GM23338 (cell line): ENCODE data around the gene CACNA2D2. TPM values are rescaled to one million over a fixed set of nuclear protein-coding genes. Genes with fewer than 3 reads are reported as not detected.

Experiments
- ATAC-seq: fragments of 200-7000 bp; cut with Tn5 transposase; 3 replicates; pipeline ENCODE4 v1.9.1; 2020
- DNase-seq: peaks from one replicate; pipeline ENCODE4 v3.0.0-alpha.2; 2015; ENCODE audit warnings: low spot score
- H2AFZ ChIP-seq: fragments of 200-600 bp; sonication (generic); 2 replicates; pipeline ENCODE4 v1.8.0; 2016; ENCODE audit warnings: antibody characterized with exemption, mild to moderate bottlenecking, moderate library complexity
- H3F3A ChIP-seq: fragments of 200-600 bp; sonication (generic); replicated peaks from 2 replicates; pipeline ENCODE4 v1.8.0; 2017; ENCODE audit warnings: antibody characterized with exemption, mixed run types, low read depth
- H3K27ac ChIP-seq: fragments of 200-600 bp; sonication (generic); 2 replicates; pipeline ENCODE4 v1.6.1; 2016; ENCODE audit warnings: low read depth
- H3K27me3 ChIP-seq: fragments of 200-600 bp; sonication (generic); 2 replicates; pipeline ENCODE4 v1.8.0; 2016; ENCODE audit warnings: mild to moderate bottlenecking, mixed run types, moderate library complexity; ENCODE audit not compliant: insufficient read depth
- H3K36me3 ChIP-seq: fragments of 200-600 bp; sonication (generic); 2 replicates; pipeline ENCODE4 v1.8.0; 2016; ENCODE audit warnings: mild to moderate bottlenecking; ENCODE audit not compliant: insufficient read depth
- H3K4me1 ChIP-seq: fragments of 200-600 bp; sonication (generic); 2 replicates; pipeline ENCODE4 v1.8.0; 2016; ENCODE audit warnings: mild to moderate bottlenecking, moderate library complexity; ENCODE audit not compliant: insufficient read depth
- H3K4me2 ChIP-seq: fragments of 200-600 bp; sonication (generic); 2 replicates; pipeline ENCODE4 v1.7.1; 2017; ENCODE audit warnings: mixed run types
- H3K4me3 ChIP-seq: fragments of 200-600 bp; sonication (generic); 2 replicates; pipeline ENCODE4 v1.6.1; 2016; ENCODE audit warnings: mixed run types
- H3K79me2 ChIP-seq: fragments of 200-600 bp; sonication (generic); replicated peaks from 2 replicates; pipeline ENCODE4 v1.8.0; 2017; ENCODE audit warnings: mild to moderate bottlenecking; ENCODE audit not compliant: insufficient read depth
- H3K9me2 ChIP-seq: fragments of 200-600 bp; sonication (generic); 2 replicates; pipeline ENCODE4 v1.8.0; 2017; ENCODE audit not compliant: insufficient read depth
- H4K20me1 ChIP-seq: fragments of 200-600 bp; sonication (generic); replicated peaks from 2 replicates; pipeline ENCODE4 v1.8.0; 2017; ENCODE audit warnings: mild to moderate bottlenecking; ENCODE audit not compliant: insufficient read depth
- H3K27ac Mint-ChIP-seq: 2 replicates; pipeline ENCODE4 v1.8.0; 2020; ENCODE audit warnings: inconsistent platforms, mild to moderate bottlenecking, moderate library complexity, mixed read lengths
- H3K27me3 Mint-ChIP-seq: 3 replicates; pipeline ENCODE4 v1.8.0; 2022; ENCODE audit warnings: low read depth, mild to moderate bottlenecking, moderate library complexity, mixed read lengths, inconsistent platforms; ENCODE audit not compliant: insufficient read depth, poor library complexity
- H3K36me3 Mint-ChIP-seq: 3 replicates; pipeline ENCODE4 v1.8.0; 2021; ENCODE audit warnings: low read depth, mild to moderate bottlenecking, inconsistent platforms, moderate library complexity, mixed read lengths
- H3K4me1 Mint-ChIP-seq: 3 replicates; pipeline ENCODE4 v1.8.0; 2020; ENCODE audit warnings: mild to moderate bottlenecking, inconsistent platforms, mixed read lengths
- H3K4me3 Mint-ChIP-seq: 3 replicates; pipeline ENCODE4 v1.8.0; 2021; ENCODE audit warnings: moderate library complexity, mild to moderate bottlenecking, inconsistent platforms, mixed read lengths
- H3K9me3 Mint-ChIP-seq: 3 replicates; pipeline ENCODE4 v1.8.0; 2020; ENCODE audit warnings: moderate library complexity, mild to moderate bottlenecking, inconsistent platforms, mixed read lengths
- CREB1 ChIP-seq: fragments of 250-450 bp; sonication (Bioruptor Pico); IDR thresholded peaks from 2 replicates; pipeline ENCODE4 v1.5.0; 2020; ENCODE audit warnings: low read depth, mild to moderate bottlenecking, moderate library complexity
- EZH2 ChIP-seq: fragments of 200-600 bp; sonication (generic); IDR thresholded peaks from one replicate; pipeline ENCODE4 v1.8.0; 2017; ENCODE audit warnings: antibody characterized with exemption, mild to moderate bottlenecking, low read depth; ENCODE audit not compliant: unreplicated experiment
- EZH2phosphoT487 ChIP-seq: fragments of 200-600 bp; sonication (generic); IDR thresholded peaks from one replicate; pipeline ENCODE4 v1.8.1; 2018; ENCODE audit warnings: antibody characterized with exemption; ENCODE audit not compliant: unreplicated experiment
- JUNB ChIP-seq: IDR thresholded peaks from one replicate; pipeline ENCODE4 v1.6.1; 2016; ENCODE audit warnings: antibody characterized with exemption; ENCODE audit not compliant: unreplicated experiment
- NANOG ChIP-seq: IDR thresholded peaks from 2 replicates; pipeline ENCODE4 v1.6.1; 2016; ENCODE audit warnings: antibody characterized with exemption, borderline replicate concordance
- POLR2AphosphoS5 ChIP-seq: IDR thresholded peaks from 2 replicates; pipeline ENCODE4 v1.6.1; 2016; ENCODE audit warnings: antibody characterized with exemption, low read depth
- STAT1 ChIP-seq: IDR thresholded peaks from one replicate; pipeline ENCODE4 v1.6.1; 2016; ENCODE audit warnings: antibody characterized with exemption; ENCODE audit not compliant: unreplicated experiment
- ZNF114 ChIP-seq: fragments of 250-450 bp; sonication (Bioruptor Pico); IDR thresholded peaks from 2 replicates; pipeline ENCODE4 v1.5.0; 2020; ENCODE audit warnings: mild to moderate bottlenecking, moderate library complexity
- ZNF331 ChIP-seq: fragments of 250-450 bp; sonication (Bioruptor Pico); IDR thresholded peaks from 2 replicates; pipeline ENCODE4 v1.5.0; 2020; ENCODE audit warnings: low read depth, mild to moderate bottlenecking, moderate library complexity
- polyA plus RNA-seq: library from polyadenylated mRNA; unstranded; fragments of >200 nt; fragmentation: Nextera tagmentation; extraction: Ambion mirVana; gene quantifications from 2 replicates; pipeline ENCODE4 v1.2.1, GENCODE V29; 2016
- total RNA-seq: library from RNA; depleted of rRNA; stranded (reverse); fragments of >200 nt; shearing (Covaris generic); gene quantifications from 2 replicates; pipeline ENCODE4 v1.2.3, GENCODE V29; 2014
- TF ChIP-seq, protein P1 (sequence below): IDR thresholded peaks from 2 replicates; pipeline ENCODE4 v1.6.1; 2016; ENCODE audit warnings: antibody characterized with exemption
- TF ChIP-seq, protein P2 (sequence below), 2 experiments: fragments of 200-600 bp in 1 of 2; sonication (generic) in 1 of 2; conservative IDR thresholded peaks; 2 replicates each; pipeline versions ENCODE4 v1.5.1 to v1.6.1; 2016 to 2017; ENCODE audit warnings: antibody characterized with exemption in 2 of 2, low read depth in 2 of 2, mild to moderate bottlenecking in 2 of 2, moderate library complexity in 1 of 2
- TF ChIP-seq, protein P3 (sequence below): fragments of 250-450 bp; sonication (Bioruptor Pico); IDR thresholded peaks from 2 replicates; pipeline ENCODE4 v1.5.0; 2020; ENCODE audit warnings: mild to moderate bottlenecking, moderate library complexity
- TF ChIP-seq, protein P4 (sequence below): IDR thresholded peaks from one replicate; pipeline ENCODE4 v1.6.1; 2018; ENCODE audit warnings: antibody characterized with exemption; ENCODE audit not compliant: unreplicated experiment

CACNA2D2 gene
- total and polyA plus RNA-seq, 2 experiments from 2014 or later: 4.7 to 11.4 TPM

DNA sequence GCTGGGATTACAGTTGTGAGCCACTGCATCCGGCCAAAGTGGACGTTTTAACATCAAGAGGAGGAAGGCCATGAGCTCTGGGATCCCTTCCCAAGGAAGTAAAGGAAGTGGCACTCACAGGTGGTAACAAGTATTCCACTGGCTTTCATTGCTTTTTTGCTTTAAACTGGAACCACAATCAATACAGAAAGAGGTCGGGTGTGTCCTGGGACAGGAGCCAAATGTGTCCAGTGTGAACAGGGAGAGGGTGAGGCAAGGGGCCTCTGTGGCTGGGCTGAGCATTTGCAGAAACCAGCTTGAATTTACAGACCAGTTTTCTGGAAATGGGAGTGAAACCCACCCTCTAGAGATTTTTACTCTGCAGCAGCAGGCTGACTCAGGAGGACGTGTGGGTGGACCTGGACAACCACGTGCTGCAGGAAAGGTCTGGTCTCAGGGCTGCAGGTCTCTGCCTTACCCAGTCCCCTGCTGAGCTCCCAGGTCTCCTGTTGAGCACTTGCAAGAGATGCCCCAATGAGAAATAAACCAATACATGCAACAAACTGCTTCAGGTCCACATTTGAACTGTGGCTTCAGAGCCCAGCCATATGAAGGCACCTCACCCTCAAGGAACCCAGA is 101.3 kb downstream of the CACNA2D2 start:
- H3K4me1 ChIP-seq: no peaks in the 10 kb centered on the region
- no peaks in the 10 kb centered on the region for H3K4me1 Mint-ChIP-seq
- no peaks in the 10 kb centered on the region; the same call in 2 of the 3 replicates for H3K36me3 Mint-ChIP-seq
- H3K27ac Mint-ChIP-seq: no peak overlapping the region
- H3K27ac ChIP-seq: no peak overlapping the region
- H3K9me3 Mint-ChIP-seq: no peaks in the 10 kb centered on the region; the same call in 2 of the 3 replicates
- H4K20me1 ChIP-seq: peaks cover 5% of the 10 kb centered on the region; the same call in 1 of the 2 replicates
- no peaks in the 10 kb centered on the region for H3K27me3 ChIP-seq
- no peak overlapping the region for H3K4me3 Mint-ChIP-seq
- no peak overlapping the region for H3K4me3 ChIP-seq
- H3K27me3 Mint-ChIP-seq: peaks cover 7% of the 10 kb centered on the region
- TF ChIP-seq ZNF114 (CRISPR knock-in tag): no peak
- TF ChIP-seq, protein P1, sequence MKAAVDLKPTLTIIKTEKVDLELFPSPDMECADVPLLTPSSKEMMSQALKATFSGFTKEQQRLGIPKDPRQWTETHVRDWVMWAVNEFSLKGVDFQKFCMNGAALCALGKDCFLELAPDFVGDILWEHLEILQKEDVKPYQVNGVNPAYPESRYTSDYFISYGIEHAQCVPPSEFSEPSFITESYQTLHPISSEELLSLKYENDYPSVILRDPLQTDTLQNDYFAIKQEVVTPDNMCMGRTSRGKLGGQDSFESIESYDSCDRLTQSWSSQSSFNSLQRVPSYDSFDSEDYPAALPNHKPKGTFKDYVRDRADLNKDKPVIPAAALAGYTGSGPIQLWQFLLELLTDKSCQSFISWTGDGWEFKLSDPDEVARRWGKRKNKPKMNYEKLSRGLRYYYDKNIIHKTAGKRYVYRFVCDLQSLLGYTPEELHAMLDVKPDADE: no peak
- no peak for TF ChIP-seq CREB1 (CRISPR knock-in tag)
- TF ChIP-seq NANOG: no peak
- no peak for TF ChIP-seq JUNB
- TF ChIP-seq, protein P2, sequence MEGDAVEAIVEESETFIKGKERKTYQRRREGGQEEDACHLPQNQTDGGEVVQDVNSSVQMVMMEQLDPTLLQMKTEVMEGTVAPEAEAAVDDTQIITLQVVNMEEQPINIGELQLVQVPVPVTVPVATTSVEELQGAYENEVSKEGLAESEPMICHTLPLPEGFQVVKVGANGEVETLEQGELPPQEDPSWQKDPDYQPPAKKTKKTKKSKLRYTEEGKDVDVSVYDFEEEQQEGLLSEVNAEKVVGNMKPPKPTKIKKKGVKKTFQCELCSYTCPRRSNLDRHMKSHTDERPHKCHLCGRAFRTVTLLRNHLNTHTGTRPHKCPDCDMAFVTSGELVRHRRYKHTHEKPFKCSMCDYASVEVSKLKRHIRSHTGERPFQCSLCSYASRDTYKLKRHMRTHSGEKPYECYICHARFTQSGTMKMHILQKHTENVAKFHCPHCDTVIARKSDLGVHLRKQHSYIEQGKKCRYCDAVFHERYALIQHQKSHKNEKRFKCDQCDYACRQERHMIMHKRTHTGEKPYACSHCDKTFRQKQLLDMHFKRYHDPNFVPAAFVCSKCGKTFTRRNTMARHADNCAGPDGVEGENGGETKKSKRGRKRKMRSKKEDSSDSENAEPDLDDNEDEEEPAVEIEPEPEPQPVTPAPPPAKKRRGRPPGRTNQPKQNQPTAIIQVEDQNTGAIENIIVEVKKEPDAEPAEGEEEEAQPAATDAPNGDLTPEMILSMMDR (conservative IDR thresholded peaks at IDR 0.05; ENCODE audit: low read depth in 2 of 2): no peak
- TF ChIP-seq, protein P3, sequence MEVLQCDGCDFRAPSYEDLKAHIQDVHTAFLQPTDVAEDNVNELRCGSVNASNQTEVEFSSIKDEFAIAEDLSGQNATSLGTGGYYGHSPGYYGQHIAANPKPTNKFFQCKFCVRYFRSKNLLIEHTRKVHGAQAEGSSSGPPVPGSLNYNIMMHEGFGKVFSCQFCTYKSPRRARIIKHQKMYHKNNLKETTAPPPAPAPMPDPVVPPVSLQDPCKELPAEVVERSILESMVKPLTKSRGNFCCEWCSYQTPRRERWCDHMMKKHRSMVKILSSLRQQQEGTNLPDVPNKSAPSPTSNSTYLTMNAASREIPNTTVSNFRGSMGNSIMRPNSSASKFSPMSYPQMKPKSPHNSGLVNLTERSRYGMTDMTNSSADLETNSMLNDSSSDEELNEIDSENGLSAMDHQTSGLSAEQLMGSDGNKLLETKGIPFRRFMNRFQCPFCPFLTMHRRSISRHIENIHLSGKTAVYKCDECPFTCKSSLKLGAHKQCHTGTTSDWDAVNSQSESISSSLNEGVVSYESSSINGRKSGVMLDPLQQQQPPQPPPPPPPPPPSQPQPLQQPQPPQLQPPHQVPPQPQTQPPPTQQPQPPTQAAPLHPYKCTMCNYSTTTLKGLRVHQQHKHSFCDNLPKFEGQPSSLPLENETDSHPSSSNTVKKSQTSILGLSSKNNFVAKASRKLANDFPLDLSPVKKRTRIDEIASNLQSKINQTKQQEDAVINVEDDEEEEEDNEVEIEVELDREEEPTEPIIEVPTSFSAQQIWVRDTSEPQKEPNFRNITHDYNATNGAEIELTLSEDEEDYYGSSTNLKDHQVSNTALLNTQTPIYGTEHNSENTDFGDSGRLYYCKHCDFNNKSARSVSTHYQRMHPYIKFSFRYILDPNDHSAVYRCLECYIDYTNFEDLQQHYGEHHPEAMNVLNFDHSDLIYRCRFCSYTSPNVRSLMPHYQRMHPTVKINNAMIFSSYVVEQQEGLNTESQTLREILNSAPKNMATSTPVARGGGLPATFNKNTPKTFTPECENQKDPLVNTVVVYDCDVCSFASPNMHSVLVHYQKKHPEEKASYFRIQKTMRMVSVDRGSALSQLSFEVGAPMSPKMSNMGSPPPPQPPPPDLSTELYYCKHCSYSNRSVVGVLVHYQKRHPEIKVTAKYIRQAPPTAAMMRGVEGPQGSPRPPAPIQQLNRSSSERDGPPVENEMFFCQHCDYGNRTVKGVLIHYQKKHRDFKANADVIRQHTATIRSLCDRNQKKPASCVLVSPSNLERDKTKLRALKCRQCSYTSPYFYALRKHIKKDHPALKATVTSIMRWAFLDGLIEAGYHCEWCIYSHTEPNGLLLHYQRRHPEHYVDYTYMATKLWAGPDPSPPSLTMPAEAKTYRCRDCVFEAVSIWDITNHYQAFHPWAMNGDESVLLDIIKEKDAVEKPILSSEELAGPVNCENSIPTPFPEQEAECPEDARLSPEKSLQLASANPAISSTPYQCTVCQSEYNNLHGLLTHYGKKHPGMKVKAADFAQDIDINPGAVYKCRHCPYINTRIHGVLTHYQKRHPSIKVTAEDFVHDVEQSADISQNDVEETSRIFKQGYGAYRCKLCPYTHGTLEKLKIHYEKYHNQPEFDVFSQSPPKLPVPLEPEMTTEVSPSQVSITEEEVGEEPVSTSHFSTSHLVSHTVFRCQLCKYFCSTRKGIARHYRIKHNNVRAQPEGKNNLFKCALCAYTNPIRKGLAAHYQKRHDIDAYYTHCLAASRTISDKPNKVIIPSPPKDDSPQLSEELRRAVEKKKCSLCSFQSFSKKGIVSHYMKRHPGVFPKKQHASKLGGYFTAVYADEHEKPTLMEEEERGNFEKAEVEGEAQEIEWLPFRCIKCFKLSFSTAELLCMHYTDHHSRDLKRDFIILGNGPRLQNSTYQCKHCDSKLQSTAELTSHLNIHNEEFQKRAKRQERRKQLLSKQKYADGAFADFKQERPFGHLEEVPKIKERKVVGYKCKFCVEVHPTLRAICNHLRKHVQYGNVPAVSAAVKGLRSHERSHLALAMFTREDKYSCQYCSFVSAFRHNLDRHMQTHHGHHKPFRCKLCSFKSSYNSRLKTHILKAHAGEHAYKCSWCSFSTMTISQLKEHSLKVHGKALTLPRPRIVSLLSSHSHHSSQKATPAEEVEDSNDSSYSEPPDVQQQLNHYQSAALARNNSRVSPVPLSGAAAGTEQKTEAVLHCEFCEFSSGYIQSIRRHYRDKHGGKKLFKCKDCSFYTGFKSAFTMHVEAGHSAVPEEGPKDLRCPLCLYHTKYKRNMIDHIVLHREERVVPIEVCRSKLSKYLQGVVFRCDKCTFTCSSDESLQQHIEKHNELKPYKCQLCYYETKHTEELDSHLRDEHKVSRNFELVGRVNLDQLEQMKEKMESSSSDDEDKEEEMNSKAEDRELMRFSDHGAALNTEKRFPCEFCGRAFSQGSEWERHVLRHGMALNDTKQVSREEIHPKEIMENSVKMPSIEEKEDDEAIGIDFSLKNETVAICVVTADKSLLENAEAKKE (CRISPR knock-in tag): no peak
- TF ChIP-seq EZH2phosphoT487: no peak
- no peak for TF ChIP-seq EZH2
- TF ChIP-seq STAT1: no peak
- TF ChIP-seq, protein P4, sequence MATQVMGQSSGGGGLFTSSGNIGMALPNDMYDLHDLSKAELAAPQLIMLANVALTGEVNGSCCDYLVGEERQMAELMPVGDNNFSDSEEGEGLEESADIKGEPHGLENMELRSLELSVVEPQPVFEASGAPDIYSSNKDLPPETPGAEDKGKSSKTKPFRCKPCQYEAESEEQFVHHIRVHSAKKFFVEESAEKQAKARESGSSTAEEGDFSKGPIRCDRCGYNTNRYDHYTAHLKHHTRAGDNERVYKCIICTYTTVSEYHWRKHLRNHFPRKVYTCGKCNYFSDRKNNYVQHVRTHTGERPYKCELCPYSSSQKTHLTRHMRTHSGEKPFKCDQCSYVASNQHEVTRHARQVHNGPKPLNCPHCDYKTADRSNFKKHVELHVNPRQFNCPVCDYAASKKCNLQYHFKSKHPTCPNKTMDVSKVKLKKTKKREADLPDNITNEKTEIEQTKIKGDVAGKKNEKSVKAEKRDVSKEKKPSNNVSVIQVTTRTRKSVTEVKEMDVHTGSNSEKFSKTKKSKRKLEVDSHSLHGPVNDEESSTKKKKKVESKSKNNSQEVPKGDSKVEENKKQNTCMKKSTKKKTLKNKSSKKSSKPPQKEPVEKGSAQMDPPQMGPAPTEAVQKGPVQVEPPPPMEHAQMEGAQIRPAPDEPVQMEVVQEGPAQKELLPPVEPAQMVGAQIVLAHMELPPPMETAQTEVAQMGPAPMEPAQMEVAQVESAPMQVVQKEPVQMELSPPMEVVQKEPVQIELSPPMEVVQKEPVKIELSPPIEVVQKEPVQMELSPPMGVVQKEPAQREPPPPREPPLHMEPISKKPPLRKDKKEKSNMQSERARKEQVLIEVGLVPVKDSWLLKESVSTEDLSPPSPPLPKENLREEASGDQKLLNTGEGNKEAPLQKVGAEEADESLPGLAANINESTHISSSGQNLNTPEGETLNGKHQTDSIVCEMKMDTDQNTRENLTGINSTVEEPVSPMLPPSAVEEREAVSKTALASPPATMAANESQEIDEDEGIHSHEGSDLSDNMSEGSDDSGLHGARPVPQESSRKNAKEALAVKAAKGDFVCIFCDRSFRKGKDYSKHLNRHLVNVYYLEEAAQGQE: no peak
- TF ChIP-seq POLR2AphosphoS5: no peak
- TF ChIP-seq ZNF331 (CRISPR knock-in tag): no peak
- H3K9me2 ChIP-seq: no peaks in the 10 kb centered on the region
- H3F3A ChIP-seq: no peaks in the 10 kb centered on the region
- no peaks in the 10 kb centered on the region for H3K79me2 ChIP-seq
- DNase-seq (no peak), ATAC-seq (no peak)
- no peak overlapping the region for H3K4me2 ChIP-seq
- H3K36me3 ChIP-seq: no peaks in the 10 kb centered on the region; the same call in 1 of the 2 replicates
- H2AFZ ChIP-seq: no peak overlapping the region
